Colonic mucosa (tissue), 4 donors: Measurements from ENCODE around the gene MUC5AC. TPM values are rescaled to one million over a fixed set of nuclear protein-coding genes. Genes with fewer than 3 reads are reported as not detected.

Experiments used
- DNase-seq: peaks from one replicate; pipeline ENCODE4 v3.0.0-alpha.2; 2020
- H3K27ac ChIP-seq: fragments of 200-600 bp; one replicate; pipeline ENCODE4 v1.8.0; 2021
- H3K27me3 ChIP-seq: fragments of 200-600 bp; one replicate; pipeline ENCODE4 v1.8.0; 2021
- H3K36me3 ChIP-seq: fragments of 200-600 bp; one replicate; pipeline ENCODE4 v1.8.0; 2021
- H3K4me1 ChIP-seq: fragments of 200-600 bp; one replicate; pipeline ENCODE4 v1.8.0; 2021; ENCODE audit warnings: mild to moderate bottlenecking
- H3K4me3 ChIP-seq: fragments of 200-600 bp; one replicate; pipeline ENCODE4 v1.8.0; 2021
- H3K9ac ChIP-seq, 2 donors: one replicate each; pipeline ENCODE4 v1.7.0; 2013; ENCODE audit warnings: control low read depth in 2 of 2, low read depth in 2 of 2, low read length in 2 of 2
- H3K9me3 ChIP-seq: fragments of 200-600 bp; one replicate; pipeline ENCODE4 v1.8.0; 2021
- CTCF ChIP-seq: fragments of 200-600 bp; IDR thresholded peaks from one replicate; pipeline ENCODE4 v1.8.0; 2022; ENCODE audit warnings: antibody characterized with exemption, mild to moderate bottlenecking
- intact Hi-C: fragments of 100-400 bp; cut with DNase I; formaldehyde crosslinking; loops from one replicate; pipeline ENCODE4 v1.14.1; 2022
- total RNA-seq, 2 donors: library from RNA; stranded (reverse); fragmentation: NEBNext Ultra II Directional in 1 of 2; extraction: Animal tissue kit (Norgen Biotek cat#: 25700) in 1 of 2; gene quantifications; one replicate each; pipeline ENCODE4 v1.2.1, GENCODE V29; 2021
- donor health status: healthy.
- donor health status: DM: no; HTN: no; CAD: no.
- donor health status: DM: no; HTN: no; CAD: no.

Gene MUC5AC
- total RNA-seq, 2 donors from 2014 or later = 0.03 to 0.20 TPM

- no peak overlapping the region for H3K4me3 ChIP-seq
- no peaks in the 10 kb centered on the region for H3K27me3 ChIP-seq
- H3K4me1 ChIP-seq = peaks cover 11% of the 10 kb centered on the region
- no peak overlapping the region for H3K27ac ChIP-seq
- intact Hi-C loops = no loop called here
- H3K36me3 ChIP-seq = no peaks in the 10 kb centered on the region
- H3K9ac ChIP-seq = peak overlapping the region in 1 of 2 donors; percentile 55
- no peak for TF ChIP-seq CTCF
- H3K9me3 ChIP-seq = no peaks in the 10 kb centered on the region
- peak; percentile 17 for DNase-seq
Measured at GRCh38 chr11:1225386-1226225, 67.9 kb downstream of the MUC5AC start.

GRCh38 chr11:1226226-1226985 is 68.7 kb downstream of the MUC5AC start:
- Histone ChIP-seq H3K9ac (no peak overlapping the region), H3K4me1 (peaks cover 7% of the 10 kb centered on the region), H3K36me3 (no peaks in the 10 kb centered on the region), H3K4me3 (no peak overlapping the region), H3K27me3 (no peaks in the 10 kb centered on the region), H3K9me3 (no peaks in the 10 kb centered on the region), H3K27ac (no peak overlapping the region)
- TF ChIP-seq CTCF = no peak
- DNase-seq = peak; percentile 23
- intact Hi-C loops = no loop called here

GRCh38 chr11:1226986-1227550 is 69.3 kb downstream of the MUC5AC start:
- intact Hi-C loops = no loop called here
- no peaks in the 10 kb centered on the region for H3K9me3 ChIP-seq
- peak; percentile 30 for DNase-seq
- peaks cover 6% of the 10 kb centered on the region for H3K4me1 ChIP-seq
- H3K4me3 ChIP-seq = no peak overlapping the region
- H3K27ac ChIP-seq = no peak overlapping the region
- H3K36me3 ChIP-seq = no peaks in the 10 kb centered on the region
- no peaks in the 10 kb centered on the region for H3K27me3 ChIP-seq
- no peak for TF ChIP-seq CTCF
- H3K9ac ChIP-seq = no peak overlapping the region

GRCh38 chr11:1227551-1228100 is 69.9 kb downstream of the MUC5AC start:
- H3K9me3 ChIP-seq = no peaks in the 10 kb centered on the region
- peak; percentile 17 for DNase-seq
- H3K4me3 ChIP-seq = no peak overlapping the region
- no peaks in the 10 kb centered on the region for H3K36me3 ChIP-seq
- no peaks in the 10 kb centered on the region for H3K27me3 ChIP-seq
- H3K27ac ChIP-seq = no peak overlapping the region
- intact Hi-C loops = no loop called here
- peaks cover 3% of the 10 kb centered on the region for H3K4me1 ChIP-seq
- TF ChIP-seq CTCF = no peak
- no peak overlapping the region for H3K9ac ChIP-seq

GRCh38 chr11:1228101-1228821 is 70.5 kb downstream of the MUC5AC start:
- Histone ChIP-seq H3K4me1 (peaks cover 9% of the 10 kb centered on the region), H3K36me3 (no peaks in the 10 kb centered on the region), H3K27ac (no peak overlapping the region), H3K4me3 (no peak overlapping the region), H3K9me3 (no peaks in the 10 kb centered on the region), H3K9ac (no peak overlapping the region), H3K27me3 (no peaks in the 10 kb centered on the region)
- TF ChIP-seq CTCF = no peak
- intact Hi-C loops = no loop called here
- peak; percentile 21 for DNase-seq
